B cell (primary cell): ENCODE results near the gene MAN2A1.

Source experiments
- EZH2 ChIP-seq: IDR thresholded peaks from 2 replicates; pipeline ENCODE4 v1.6.1; 2012; ENCODE audit warnings: borderline replicate concordance, low read depth, mild to moderate bottlenecking, moderate library complexity, low read length; ENCODE audit not compliant: insufficient read depth, poor library complexity, severe bottlenecking
- TF ChIP-seq, protein P1 (sequence below): fragments of 200-600 bp; IDR thresholded peaks from one replicate; pipeline ENCODE4 v1.8.0; 2022; ENCODE audit warnings: antibody characterized with exemption, mild to moderate bottlenecking

DNA sequence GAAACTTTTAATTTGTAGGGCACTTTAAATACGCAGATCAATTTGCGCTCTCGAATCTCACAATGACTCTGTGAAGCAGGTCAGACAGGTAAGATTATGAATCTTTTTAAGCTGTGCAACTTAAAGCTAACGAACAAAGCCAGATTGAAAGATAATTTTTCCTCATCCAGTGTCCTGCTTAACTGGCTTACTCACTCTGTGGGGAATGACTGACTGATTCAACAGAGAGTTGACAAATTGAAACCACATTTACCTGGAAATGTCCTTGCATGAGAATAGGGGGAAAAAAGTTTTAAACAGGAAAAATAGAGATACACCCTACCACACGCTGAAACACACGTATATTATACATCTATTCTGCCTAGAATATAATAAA lies 187.9 kb downstream of the MAN2A1 start:
- TF ChIP-seq, protein P1, sequence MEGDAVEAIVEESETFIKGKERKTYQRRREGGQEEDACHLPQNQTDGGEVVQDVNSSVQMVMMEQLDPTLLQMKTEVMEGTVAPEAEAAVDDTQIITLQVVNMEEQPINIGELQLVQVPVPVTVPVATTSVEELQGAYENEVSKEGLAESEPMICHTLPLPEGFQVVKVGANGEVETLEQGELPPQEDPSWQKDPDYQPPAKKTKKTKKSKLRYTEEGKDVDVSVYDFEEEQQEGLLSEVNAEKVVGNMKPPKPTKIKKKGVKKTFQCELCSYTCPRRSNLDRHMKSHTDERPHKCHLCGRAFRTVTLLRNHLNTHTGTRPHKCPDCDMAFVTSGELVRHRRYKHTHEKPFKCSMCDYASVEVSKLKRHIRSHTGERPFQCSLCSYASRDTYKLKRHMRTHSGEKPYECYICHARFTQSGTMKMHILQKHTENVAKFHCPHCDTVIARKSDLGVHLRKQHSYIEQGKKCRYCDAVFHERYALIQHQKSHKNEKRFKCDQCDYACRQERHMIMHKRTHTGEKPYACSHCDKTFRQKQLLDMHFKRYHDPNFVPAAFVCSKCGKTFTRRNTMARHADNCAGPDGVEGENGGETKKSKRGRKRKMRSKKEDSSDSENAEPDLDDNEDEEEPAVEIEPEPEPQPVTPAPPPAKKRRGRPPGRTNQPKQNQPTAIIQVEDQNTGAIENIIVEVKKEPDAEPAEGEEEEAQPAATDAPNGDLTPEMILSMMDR: no peak
- no peak for TF ChIP-seq EZH2
